Measurements from ENCODE around the gene AASDH. TPM values are rescaled to one million over a fixed set of nuclear protein-coding genes. Genes with fewer than 3 reads are reported as not detected.
"Not testable (repeated sequence)": the region's sequence is repeated elsewhere in the genome, so short reads cannot be mapped to it uniquely, and the experiment has no call there.

Gene AASDH
- total RNA-seq, 1 donor from 2014 or later: 10.7 TPM

DNA sequence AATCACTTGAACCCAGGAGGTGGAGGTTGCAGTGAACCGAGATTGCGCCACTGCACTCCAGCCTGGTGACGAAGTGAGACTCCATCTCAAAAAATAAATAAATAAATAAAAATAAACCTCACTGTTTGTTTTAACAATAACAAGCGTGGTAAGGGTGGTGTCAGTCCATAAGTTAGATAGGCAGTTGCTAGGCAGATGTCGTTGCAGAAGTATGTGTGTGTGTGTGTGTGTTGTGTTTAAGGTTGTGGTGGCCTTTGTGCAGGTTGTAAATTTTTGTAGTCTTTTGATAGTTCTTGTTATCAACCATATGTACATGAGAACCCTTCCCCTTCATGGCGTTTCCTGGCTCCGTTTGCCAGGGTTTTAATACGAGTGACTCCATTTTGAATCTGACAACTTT is 4.0 kb upstream of the AASDH start:
- no peak for DNase-seq (ENCODE audit: low read depth)

DNA sequence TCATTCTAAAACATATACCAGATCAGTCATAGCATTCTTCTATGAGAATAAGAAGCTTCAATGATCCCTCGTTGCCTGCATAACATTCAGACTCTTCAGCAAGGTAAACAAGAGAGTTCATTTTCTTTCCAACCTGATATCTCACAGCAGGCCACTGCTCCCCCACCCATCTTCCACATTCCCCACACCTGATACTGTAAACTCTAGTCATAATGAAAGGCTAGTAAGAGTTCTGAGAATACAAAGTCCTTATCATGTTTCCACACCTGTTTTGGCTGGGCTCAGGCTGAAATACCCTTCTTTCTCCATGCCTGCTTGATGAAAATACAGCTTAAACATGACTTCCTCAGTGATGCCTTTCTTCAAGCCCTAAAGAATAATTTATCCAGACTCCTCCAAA is 2.3 kb upstream of the AASDH start:
- DNase-seq (ENCODE audit: low read depth): no peak

DNA sequence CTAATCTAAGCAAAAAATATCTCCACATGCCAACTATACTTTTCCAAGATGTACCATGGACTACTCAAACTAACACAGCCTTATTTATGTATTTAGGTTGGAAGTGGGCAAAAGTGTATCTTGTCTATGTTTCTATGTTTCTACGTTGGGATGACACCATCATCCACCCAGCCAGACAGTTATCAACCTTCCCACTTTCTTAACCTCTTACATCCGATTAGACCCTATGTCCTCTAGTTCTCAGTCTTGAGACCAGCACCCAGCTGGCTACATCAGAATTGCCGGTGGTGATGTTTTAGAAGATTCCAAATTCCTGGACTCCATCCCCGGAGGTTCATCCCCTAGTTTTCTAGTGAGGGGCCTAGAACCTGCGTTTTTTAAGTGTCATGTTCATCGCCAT is 1.0 kb upstream of the AASDH start:
- no peak for DNase-seq (ENCODE audit: low read depth)

DNA sequence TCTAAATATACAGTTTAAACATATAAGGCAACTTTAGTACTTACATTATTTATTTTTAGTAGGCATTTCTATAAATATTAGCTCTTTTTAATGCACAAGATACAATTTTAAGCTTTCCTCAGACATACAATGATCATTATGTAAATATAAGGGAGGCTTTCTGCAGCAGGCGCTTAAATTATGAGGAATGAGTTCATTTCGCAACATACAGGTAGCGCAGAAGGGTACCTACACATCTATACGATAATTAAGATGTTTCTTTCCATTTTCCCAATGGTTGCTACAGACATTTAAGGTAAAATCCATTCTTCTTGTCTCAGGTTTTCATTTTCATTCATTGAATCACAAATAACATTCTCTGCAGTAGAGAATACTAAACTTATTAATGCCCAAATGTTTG is 1.2 kb downstream of the AASDH start:
- DNase-seq (ENCODE audit: low read depth): no peak

GRCh38 chr4:56375458-56375857 is 11.8 kb downstream of the AASDH start:
- no peak for DNase-seq (ENCODE audit: low read depth)

DNA sequence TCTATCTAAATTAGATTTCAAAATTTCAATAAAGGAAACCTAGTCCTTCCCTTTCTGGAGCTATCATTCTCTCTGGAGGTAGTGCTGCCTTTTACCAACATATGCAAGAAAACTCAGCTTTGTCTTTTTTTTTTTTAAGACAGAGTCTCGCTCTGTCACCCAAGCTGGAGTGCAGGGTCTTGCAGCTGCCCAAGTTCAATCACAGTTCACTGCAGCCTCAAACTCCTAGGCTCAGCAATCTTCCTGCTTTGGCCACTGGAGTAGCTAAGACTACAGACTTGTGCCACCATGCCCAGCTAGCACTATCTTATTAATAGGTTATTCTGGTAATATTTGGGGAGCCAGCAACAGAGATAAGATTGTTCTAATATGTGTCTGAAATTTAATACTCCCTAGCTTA is 12.3 kb downstream of the AASDH start:
- peak; percentile 40 for DNase-seq (ENCODE audit: low read depth)

GRCh38 chr4:56372774-56373173 is 14.5 kb downstream of the AASDH start:
- no peak for DNase-seq (ENCODE audit: low read depth)

- no peak for DNase-seq (ENCODE audit: low read depth)
Observed at GRCh38 chr4:56371426-56372220, 15.7 kb downstream of the AASDH start.

DNA sequence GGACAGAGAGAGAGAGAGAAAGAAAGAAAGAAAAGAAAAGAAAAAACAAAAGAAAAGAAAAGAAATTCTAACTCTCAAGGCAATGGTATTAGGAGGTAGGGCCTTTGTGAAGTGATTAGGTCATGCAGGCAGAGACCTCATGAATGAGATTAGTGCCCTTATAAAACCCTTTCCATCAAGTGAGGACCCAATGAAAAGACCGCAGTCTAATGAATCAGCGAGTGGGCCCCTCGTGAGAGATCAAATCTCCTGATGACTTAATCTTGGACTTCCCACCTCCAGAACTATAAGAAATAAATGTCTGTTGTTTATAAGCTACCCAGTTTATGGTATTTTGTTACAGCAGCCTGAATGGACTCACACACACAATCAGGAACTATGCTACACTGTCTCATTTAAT is 16.9 kb downstream of the AASDH start:
- no peak for DNase-seq (ENCODE audit: low read depth)

DNA sequence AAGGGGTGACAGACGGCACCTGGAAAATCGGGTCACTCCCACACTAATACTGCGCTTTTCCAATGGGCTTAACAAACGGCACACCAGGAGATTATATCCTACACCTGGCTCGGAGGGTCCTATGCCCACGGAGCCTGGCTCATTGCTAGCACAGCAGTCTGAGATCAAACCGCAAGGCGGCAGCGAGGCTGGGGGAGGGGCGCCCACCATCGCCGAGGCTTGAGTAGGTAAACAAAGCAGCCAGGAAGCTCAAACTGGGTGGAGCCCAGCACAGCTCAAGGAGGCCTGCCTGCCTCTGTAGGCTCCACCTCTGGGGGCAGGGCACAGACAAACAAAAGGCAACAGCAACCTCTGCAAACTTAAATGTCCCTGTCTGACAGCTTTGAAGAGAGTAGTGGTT is 24.3 kb downstream of the AASDH start:
- DNase-seq (ENCODE audit: low read depth): not testable (repeated sequence)

DNA sequence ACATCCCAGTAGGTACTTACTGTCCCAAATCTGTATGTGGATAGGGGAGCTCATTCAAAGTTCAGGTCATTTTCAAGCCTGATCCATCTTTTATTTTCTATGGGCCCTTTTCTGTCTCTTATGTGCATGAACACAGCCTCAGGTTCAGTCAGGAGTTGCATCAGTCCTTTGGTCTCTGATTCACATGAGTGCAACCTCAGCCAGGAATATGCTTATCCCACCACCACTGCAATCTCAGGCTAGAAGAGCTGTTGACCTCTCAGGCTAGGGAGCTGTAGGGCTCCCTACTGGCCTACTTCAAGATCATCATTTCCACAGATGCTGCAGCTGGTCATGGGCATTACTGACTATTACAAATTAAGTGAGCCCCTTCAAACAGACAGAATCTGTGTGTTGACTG is 27.2 kb downstream of the AASDH start:
- DNase-seq (ENCODE audit: low read depth): no peak

DNA sequence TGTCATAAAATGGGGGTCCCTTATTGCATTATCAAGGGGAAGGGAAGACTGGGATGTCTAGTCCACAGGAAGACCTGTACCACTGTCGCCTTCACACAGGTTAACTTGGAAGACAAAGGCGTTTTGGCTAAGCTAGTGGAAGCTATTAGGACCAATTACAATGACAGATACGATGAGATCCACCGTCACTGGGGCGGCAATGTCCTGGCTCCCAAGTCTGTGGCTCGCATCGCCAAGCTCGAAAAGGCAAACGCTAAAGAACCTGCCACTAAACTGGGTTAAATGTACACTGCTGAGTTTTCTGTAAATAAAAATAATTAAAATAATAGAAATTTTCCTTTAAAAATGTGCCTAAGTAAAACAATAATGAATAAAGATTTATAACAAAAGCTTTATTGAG is 30.6 kb downstream of the AASDH start:
- no peak for DNase-seq (ENCODE audit: low read depth)

- DNase-seq (ENCODE audit: low read depth): no peak
Observed at GRCh38 chr4:56348576-56348975, 38.7 kb downstream of the AASDH start.

GRCh38 chr4:56345458-56345857 is 41.8 kb downstream of the AASDH start:
- no peak for DNase-seq (ENCODE audit: low read depth)

- DNase-seq (ENCODE audit: low read depth): no peak
Observed at GRCh38 chr4:56342746-56343145, 44.5 kb downstream of the AASDH start.

- DNase-seq (ENCODE audit: low read depth): peak; percentile 12
Observed at GRCh38 chr4:56330691-56331090, 56.6 kb downstream of the AASDH start.

DNA sequence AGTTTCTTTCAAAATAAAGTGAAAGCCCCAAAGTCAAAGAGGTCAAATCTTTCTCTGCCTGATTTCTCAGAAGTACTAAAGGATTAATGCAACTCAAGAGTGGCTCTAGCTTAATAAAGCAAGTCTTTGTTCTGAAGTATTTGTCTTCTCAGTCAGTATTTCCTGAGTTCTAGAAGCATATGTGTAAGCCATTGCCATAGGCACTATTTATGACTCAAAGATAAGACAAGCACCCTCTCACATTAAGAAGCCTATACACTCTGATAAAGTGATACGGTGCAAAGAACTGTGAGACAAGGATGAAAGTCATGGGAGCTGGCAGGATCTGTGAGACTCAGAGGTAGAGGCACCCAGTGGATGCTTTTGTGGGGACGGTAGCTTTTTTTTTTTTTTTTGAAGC is 60.9 kb downstream of the AASDH start:
- DNase-seq (ENCODE audit: low read depth): no peak

GRCh38 chr4:56324011-56324610 is 63.2 kb downstream of the AASDH start:
- DNase-seq (ENCODE audit: low read depth): no peak

GRCh38 chr4:56323327-56323726 is 64.0 kb downstream of the AASDH start:
- DNase-seq (ENCODE audit: low read depth): no peak

GRCh38 chr4:56321251-56321650 is 66.0 kb downstream of the AASDH start:
- no peak for DNase-seq (ENCODE audit: low read depth)

GRCh38 chr4:56320293-56320692 is 67.0 kb downstream of the AASDH start:
- DNase-seq (ENCODE audit: low read depth): no peak

- DNase-seq (ENCODE audit: low read depth): no peak
Observed at GRCh38 chr4:56318555-56318954, 68.7 kb downstream of the AASDH start.

DNA sequence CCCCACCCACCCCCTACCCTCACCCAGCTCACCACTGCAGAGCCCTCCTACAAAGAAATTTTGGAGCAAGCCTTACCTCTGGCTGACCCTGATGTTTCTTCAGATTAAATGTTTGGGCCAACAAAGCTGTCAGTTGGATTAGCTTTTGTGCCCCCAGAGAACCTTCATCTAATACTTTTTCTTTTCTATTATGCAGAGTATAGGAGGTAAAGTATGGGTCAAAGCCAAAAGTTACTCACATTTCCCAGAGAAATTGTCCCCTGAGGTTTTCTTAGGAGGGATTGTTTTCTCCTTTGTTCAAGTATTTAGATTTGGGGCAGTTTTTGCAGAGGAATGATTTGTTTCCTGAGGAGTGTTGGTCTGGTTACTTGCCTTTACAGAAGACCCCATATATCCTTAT is 69.5 kb downstream of the AASDH start:
- no peak for DNase-seq (ENCODE audit: low read depth)
